H1 (cell line): Measurements from ENCODE around the gene MYBPC1. TPM values are rescaled to one million over a fixed set of nuclear protein-coding genes. Genes with fewer than 3 reads are reported as not detected.
A peak's percentile ranks its signal among the peaks of the same experiment; 100 is the strongest.

Experiments
- CTCF ChIA-PET: fragments of 300-600 bp; sonication (Branson Sonifier 250); formaldehyde crosslinking; loops from one replicate; lab custom pipeline; 2021; ENCODE audit not compliant: partially characterized antibody; lab: Charles Lee
- POLR2A ChIA-PET: fragments of 300-600 bp; sonication (Branson Sonifier 250); formaldehyde crosslinking; loops from one replicate; lab custom pipeline; 2021; ENCODE audit warnings: inconsistent platforms; ENCODE audit not compliant: partially characterized antibody; lab: Charles Lee
- DNase-seq, 2 experiments: peaks; one replicate each; pipeline versions ENCODE4 v3.0.0 to v3.0.0-alpha.2; 2010 to 2022; ENCODE audit warnings: low spot score in 2 of 2, low read depth in 1 of 2, mixed read lengths in 1 of 2
- FAIRE-seq: peaks from 2 replicates; lab custom pipeline; 2011; peaks lifted over from hg19 to GRCh38; lab: Jason Lieb, UNC
- H2AFZ ChIP-seq: 2 replicates; pipeline ENCODE4 v1.8.1; 2012; ENCODE audit warnings: low read length, inconsistent platforms
- H2AK5ac ChIP-seq: 2 replicates; pipeline ENCODE4 v1.6.1; 2013; ENCODE audit warnings: low read depth, low read length
- H2BK120ac ChIP-seq: replicated peaks from 2 replicates; pipeline ENCODE3; 2013; ENCODE audit warnings: low read depth, low read length, inconsistent platforms
- H2BK12ac ChIP-seq: 2 replicates; pipeline ENCODE4 v1.6.1; 2013; ENCODE audit warnings: low read depth, low read length
- H2BK15ac ChIP-seq: 2 replicates; pipeline ENCODE4 v1.6.1; 2013; ENCODE audit warnings: low read length
- H2BK20ac ChIP-seq: 2 replicates; pipeline ENCODE4 v1.6.1; 2013; ENCODE audit warnings: low read length
- H2BK5ac ChIP-seq: 2 replicates; pipeline ENCODE4 v1.6.1; 2013; ENCODE audit warnings: low read depth, low read length
- H3K14ac ChIP-seq: 2 replicates; pipeline ENCODE4 v1.6.1; 2013; ENCODE audit warnings: inconsistent platforms; ENCODE audit not compliant: insufficient read length
- H3K18ac ChIP-seq: 2 replicates; pipeline ENCODE4 v1.6.1; 2013; ENCODE audit warnings: low read length; ENCODE audit errors: extremely low read depth
- H3K23ac ChIP-seq: 2 replicates; pipeline ENCODE4 v1.6.1; 2013; ENCODE audit warnings: inconsistent platforms; ENCODE audit not compliant: insufficient read length
- H3K23me2 ChIP-seq: 2 replicates; pipeline ENCODE4 v1.6.1; 2013; ENCODE audit warnings: low read depth, low read length
- H3K27ac ChIP-seq: 2 replicates; pipeline ENCODE4 v1.6.1; 2011; ENCODE audit warnings: low read depth, low read length, inconsistent platforms
- H3K27me3 ChIP-seq, 4 experiments: replicated peaks in 1 of 4; 1 replicate in 1 of 4; 2 replicates in 3 of 4; pipeline versions ENCODE4 v1.6.1 to v1.8.1; 2011 to 2013; ENCODE audit warnings: low read length in 3 of 4, mild to moderate bottlenecking in 3 of 4, inconsistent platforms in 2 of 4, mixed read lengths in 2 of 4, moderate library complexity in 1 of 4; ENCODE audit not compliant: control insufficient read depth in 3 of 4, insufficient read depth in 3 of 4; ENCODE audit errors: extremely low read depth in 1 of 4
- H3K36me3 ChIP-seq, 4 experiments: 2 replicates each; pipeline versions ENCODE4 v1.6.1 to v1.8.1; 2011 to 2013; ENCODE audit warnings: mild to moderate bottlenecking in 4 of 4, low read length in 3 of 4, moderate library complexity in 2 of 4, control low read depth in 1 of 4, inconsistent platforms in 1 of 4; ENCODE audit not compliant: insufficient read depth in 4 of 4, control insufficient read depth in 2 of 4
- H3K4ac ChIP-seq: replicated peaks from 2 replicates; pipeline ENCODE3; 2013; ENCODE audit warnings: low read length, low read depth, mixed read lengths, inconsistent platforms; ENCODE audit not compliant: insufficient read length
- H3K4me1 ChIP-seq, 4 experiments: replicated peaks in 1 of 4; 1 replicate in 1 of 4; 2 replicates in 3 of 4; pipeline versions ENCODE4 v1.6.1 to v1.8.1; 2011 to 2013; ENCODE audit warnings: low read length in 3 of 4, inconsistent platforms in 2 of 4, mixed read lengths in 1 of 4; ENCODE audit not compliant: insufficient read depth in 4 of 4, control insufficient read depth in 3 of 4
- H3K4me2 ChIP-seq, 2 experiments: 2 replicates each; pipeline versions ENCODE4 v1.6.1 to v1.8.1; 2011 to 2013; ENCODE audit warnings: low read depth in 2 of 2, low read length in 2 of 2, control low read depth in 1 of 2, inconsistent platforms in 1 of 2, mild to moderate bottlenecking in 1 of 2; ENCODE audit not compliant: insufficient read depth in 1 of 2
- H3K4me3 ChIP-seq, 4 experiments: fragments of 200-600, 300-600 bp in 1 of 4; sonication (generic), shearing (Covaris generic), sonication (Bioruptor Twin) in 1 of 4; 2 replicates each; pipeline versions ENCODE4 v1.5.1 to v1.8.1; 2011 to 2016; ENCODE audit warnings: low read length in 4 of 4, low read depth in 3 of 4, control low read depth in 2 of 4, inconsistent platforms in 2 of 4, mild to moderate bottlenecking in 2 of 4, mixed read lengths in 1 of 4, moderate library complexity in 1 of 4; ENCODE audit not compliant: insufficient read depth in 2 of 4; ENCODE audit errors: extremely low read depth in 1 of 4
- H3K56ac ChIP-seq: replicated peaks from 2 replicates; pipeline ENCODE3; 2013; ENCODE audit warnings: low read depth, mild to moderate bottlenecking, mixed read lengths, low read length, inconsistent platforms; ENCODE audit not compliant: insufficient read length
- H3K79me1 ChIP-seq: 2 replicates; pipeline ENCODE4 v1.6.1; 2013; ENCODE audit warnings: low read depth, low read length, control low read depth
- H3K79me2 ChIP-seq, 2 experiments: 2 replicates each; pipeline versions ENCODE4 v1.6.1 to v1.8.1; 2012 to 2013; ENCODE audit warnings: low read length in 2 of 2, mild to moderate bottlenecking in 2 of 2, inconsistent platforms in 1 of 2; ENCODE audit not compliant: insufficient read depth in 2 of 2, control insufficient read depth in 1 of 2
- H3K9ac ChIP-seq, 4 experiments: replicated peaks in 1 of 4; 1 replicate in 1 of 4; 2 replicates in 3 of 4; pipeline versions ENCODE4 v1.6.1 to v1.8.1; 2011 to 2013; ENCODE audit warnings: low read depth in 3 of 4, low read length in 3 of 4, control low read depth in 2 of 4, mild to moderate bottlenecking in 2 of 4, moderate library complexity in 2 of 4, inconsistent platforms in 1 of 4; ENCODE audit errors: extremely low read depth in 1 of 4
- H3K9me3 ChIP-seq, 2 experiments: 2 replicates each; pipeline versions ENCODE4 v1.6.1 to v1.8.1; 2012 to 2013; ENCODE audit warnings: mild to moderate bottlenecking in 2 of 2, moderate library complexity in 2 of 2, control low read depth in 1 of 2, inconsistent platforms in 1 of 2, low read depth in 1 of 2, low read length in 1 of 2, mixed read lengths in 1 of 2; ENCODE audit not compliant: insufficient read depth in 2 of 2
- H4K20me1 ChIP-seq, 2 experiments: replicated peaks in 1 of 2; 2 replicates each; pipeline versions ENCODE3 to v1.8.1; 2011 to 2013; ENCODE audit warnings: inconsistent platforms in 2 of 2, low read length in 2 of 2, mild to moderate bottlenecking in 1 of 2; ENCODE audit not compliant: insufficient read depth in 2 of 2, control insufficient read depth in 1 of 2
- H4K5ac ChIP-seq: 2 replicates; pipeline ENCODE4 v1.6.1; 2013; ENCODE audit warnings: low read length, low read depth, mixed read lengths, inconsistent platforms; ENCODE audit not compliant: insufficient read length
- H4K8ac ChIP-seq: 2 replicates; pipeline ENCODE4 v1.8.0; 2013; ENCODE audit warnings: mild to moderate bottlenecking, moderate library complexity, low read length, inconsistent platforms; ENCODE audit not compliant: insufficient read depth; ENCODE audit errors: extremely low read depth
- H4K91ac ChIP-seq: replicated peaks from 2 replicates; pipeline ENCODE3; 2013; ENCODE audit warnings: low read length, mixed read lengths, inconsistent platforms; ENCODE audit not compliant: insufficient read length
- BRCA1 ChIP-seq: IDR thresholded peaks from 2 replicates; pipeline ENCODE4 v1.6.1; 2012; ENCODE audit warnings: low read depth, low read length, improper control_type of control experiment
- CBX5 ChIP-seq: fragments of 300-800, 300-1000 bp; sonication (generic); IDR thresholded peaks from 2 replicates; pipeline ENCODE4 v1.7.1; 2016; ENCODE audit warnings: antibody characterized with exemption, low read length, low read depth
- CHD2 ChIP-seq: IDR thresholded peaks from 2 replicates; pipeline ENCODE4 v1.6.1; 2012; ENCODE audit warnings: low read length, improper control_type of control experiment
- POU5F1 ChIP-seq: IDR thresholded peaks from 2 replicates; pipeline ENCODE4 v1.6.1; 2011; ENCODE audit warnings: low read depth, mild to moderate bottlenecking, low read length, moderate library complexity
- RBBP5 ChIP-seq: IDR thresholded peaks from 2 replicates; pipeline ENCODE4 v1.7.1; 2012; ENCODE audit warnings: low read depth, mild to moderate bottlenecking, inconsistent platforms, low read length, moderate library complexity, borderline replicate concordance
- SIN3A ChIP-seq, 2 experiments: IDR thresholded peaks in 1 of 2; conservative IDR thresholded peaks in 1 of 2; 2 replicates each; pipeline ENCODE4 v1.6.1; 2011 to 2012; ENCODE audit warnings: low read length in 2 of 2, improper control_type of control experiment in 1 of 2, low read depth in 1 of 2, mild to moderate bottlenecking in 1 of 2
- SIX5 ChIP-seq: IDR thresholded peaks from 2 replicates; pipeline ENCODE4 v1.6.1; 2011; ENCODE audit warnings: mild to moderate bottlenecking, low read depth, low read length
- TAF1 ChIP-seq: IDR thresholded peaks from 2 replicates; pipeline ENCODE4 v1.6.1; 2011; ENCODE audit warnings: mild to moderate bottlenecking, low read depth, low read length
- TBP ChIP-seq: IDR thresholded peaks from 2 replicates; pipeline ENCODE4 v1.6.1; 2011; ENCODE audit warnings: low read depth, low read length, improper control_type of control experiment
- YY1 ChIP-seq: IDR thresholded peaks from 2 replicates; pipeline ENCODE4 v1.6.1; 2011; ENCODE audit warnings: low read depth, mild to moderate bottlenecking, low read length
- WGBS, 2 experiments: shearing (Covaris generic) in 1 of 2; methylation state at CpG; one replicate each; pipeline versions ENCODE4 v1.1.6 to v1.1.7; 2013 to 2015; ENCODE audit warnings: low lambda C conversion rate in 2 of 2, mixed read lengths in 2 of 2, inconsistent platforms in 1 of 2, low coverage in 1 of 2, missing lambda C conversion rate in 1 of 2; ENCODE audit not compliant: insufficient replicate concordance in 2 of 2, insufficient coverage in 1 of 2, insufficient read length in 1 of 2; ENCODE audit errors: extremely low coverage in 1 of 2, missing lambda C conversion rate in 1 of 2; 5-methylcytosine and 5-hydroxymethylcytosine counted together
- polyA plus RNA-seq, 7 experiments: library from polyadenylated mRNA; depleted of rRNA in 3 of 7; stranded (reverse) in 5 of 7; unstranded in 2 of 7; fragments of >200 nt in 5 of 7; fragments of 200-250 nt in 2 of 7; gene quantifications; 1 replicate in 5 of 7; 2 replicates in 1 of 7; 4 replicates in 1 of 7; pipeline versions ENCODE4 v1.2.1 to v1.2.3, GENCODE V29; 2011 to 2013; ENCODE audit warnings: missing spikeins in 2 of 7, mixed read lengths in 2 of 7
- total RNA-seq: library from RNA; stranded (reverse); fragmentation: NEBNext Ultra II Directional; extraction: Animal tissue kit (Norgen Biotek cat#: 25700); gene quantifications from 2 replicates; pipeline ENCODE4 v1.2.1, GENCODE V29; 2021
- TF ChIP-seq, protein P1 (sequence below): IDR thresholded peaks from 2 replicates; pipeline ENCODE4 v1.6.1; 2012; ENCODE audit warnings: inconsistent platforms
- TF ChIP-seq, protein P2 (sequence below), 3 experiments: IDR thresholded peaks; 1 replicate in 2 of 3; 2 replicates in 1 of 3; pipeline versions ENCODE4 v1.5.1 to v1.6.1; 2011; ENCODE audit warnings: low read length in 3 of 3, mild to moderate bottlenecking in 3 of 3, inconsistent platforms in 2 of 3, low read depth in 1 of 3, moderate library complexity in 1 of 3; ENCODE audit not compliant: insufficient read depth in 1 of 3; ENCODE audit errors: control extremely low read depth in 1 of 3

The MYBPC1 gene
- total and polyA plus RNA-seq, 2 of the 8 experiments (the other 6 are each of a cell fraction or from before 2014, with no cell fraction given): not detected

- Histone ChIP-seq H2BK5ac (no peak overlapping the region), H2AK5ac (no peak overlapping the region), H3K36me3 (no peaks in the 10 kb centered on the region), H3K4me2 (peak overlapping the region in 1 of 2 experiments; percentile 61; a peak in 1 of 4 replicates), H2BK20ac (no peak overlapping the region; the same call in 1 of the 2 replicates), H3K23me2 (no peaks in the 10 kb centered on the region), H3K9me3 (no peaks in the 10 kb centered on the region), H3K56ac (no peak overlapping the region), H3K4ac (no peak overlapping the region), H2BK12ac (peak overlapping the region; percentile 77; the same call in 1 of the 2 replicates), H4K91ac (no peak overlapping the region), H3K23ac (no peak overlapping the region), H2AFZ (0 out of 2 replicates have a peak overlapping the region, but pooled peaks have one; percentile 22), H3K4me1 (peaks cover 2 to 12% (median 10%) of the 10 kb centered on the region in 4 experiments; a peak in 4 of 7 replicates), H3K18ac (no peak overlapping the region), H3K79me2 (no peaks in the 10 kb centered on the region), H2BK120ac (no peak overlapping the region), H4K20me1 (no peaks in the 10 kb centered on the region), H2BK15ac (no peak overlapping the region), H3K79me1 (no peaks in the 10 kb centered on the region), H3K4me3 (no peak overlapping the region), H4K8ac (no peak overlapping the region), H4K5ac (no peak overlapping the region), H3K27ac (no peak overlapping the region), H3K9ac (no peak overlapping the region), H3K27me3 (no peaks in the 10 kb centered on the region), H3K14ac (no peak overlapping the region)
- DNase-seq: no peak
- POLR2A ChIA-PET: no interaction called here
- CTCF ChIA-PET: no interaction called here
- WGBS, 2 experiments: 84% methylated on average over 4 of the region's 4 CpGs; no CpG with 5 or more reads in 1 of the 2 experiments
- no peak for FAIRE-seq
- no peak for TF ChIP-seq POU5F1
- TF ChIP-seq BRCA1: no peak
- no peak for TF ChIP-seq SIN3A (conservative IDR thresholded peaks at IDR 0.05 in 1 of 2, IDR thresholded peaks at IDR 0.05 in 1 of 2; ENCODE audit: low read depth in 1 of 2, low read length in 2 of 2)
- no peak for TF ChIP-seq TAF1
- TF ChIP-seq TBP: no peak
- TF ChIP-seq RBBP5: no peak
- TF ChIP-seq, protein P1, sequence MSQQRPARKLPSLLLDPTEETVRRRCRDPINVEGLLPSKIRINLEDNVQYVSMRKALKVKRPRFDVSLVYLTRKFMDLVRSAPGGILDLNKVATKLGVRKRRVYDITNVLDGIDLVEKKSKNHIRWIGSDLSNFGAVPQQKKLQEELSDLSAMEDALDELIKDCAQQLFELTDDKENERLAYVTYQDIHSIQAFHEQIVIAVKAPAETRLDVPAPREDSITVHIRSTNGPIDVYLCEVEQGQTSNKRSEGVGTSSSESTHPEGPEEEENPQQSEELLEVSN: no peak
- no peak for TF ChIP-seq SIX5
- no peak for TF ChIP-seq CBX5
- no peak for TF ChIP-seq YY1
- TF ChIP-seq, protein P2, sequence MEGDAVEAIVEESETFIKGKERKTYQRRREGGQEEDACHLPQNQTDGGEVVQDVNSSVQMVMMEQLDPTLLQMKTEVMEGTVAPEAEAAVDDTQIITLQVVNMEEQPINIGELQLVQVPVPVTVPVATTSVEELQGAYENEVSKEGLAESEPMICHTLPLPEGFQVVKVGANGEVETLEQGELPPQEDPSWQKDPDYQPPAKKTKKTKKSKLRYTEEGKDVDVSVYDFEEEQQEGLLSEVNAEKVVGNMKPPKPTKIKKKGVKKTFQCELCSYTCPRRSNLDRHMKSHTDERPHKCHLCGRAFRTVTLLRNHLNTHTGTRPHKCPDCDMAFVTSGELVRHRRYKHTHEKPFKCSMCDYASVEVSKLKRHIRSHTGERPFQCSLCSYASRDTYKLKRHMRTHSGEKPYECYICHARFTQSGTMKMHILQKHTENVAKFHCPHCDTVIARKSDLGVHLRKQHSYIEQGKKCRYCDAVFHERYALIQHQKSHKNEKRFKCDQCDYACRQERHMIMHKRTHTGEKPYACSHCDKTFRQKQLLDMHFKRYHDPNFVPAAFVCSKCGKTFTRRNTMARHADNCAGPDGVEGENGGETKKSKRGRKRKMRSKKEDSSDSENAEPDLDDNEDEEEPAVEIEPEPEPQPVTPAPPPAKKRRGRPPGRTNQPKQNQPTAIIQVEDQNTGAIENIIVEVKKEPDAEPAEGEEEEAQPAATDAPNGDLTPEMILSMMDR (IDR thresholded peaks at IDR 0.05; ENCODE audit: control extremely low read depth in 1 of 3, insufficient read depth in 1 of 3, low read depth in 1 of 3, low read length in 3 of 3): no peak
- no peak for TF ChIP-seq CHD2
Measured at GRCh38 chr12:101567918-101568317, 26.9 kb upstream of the MYBPC1 start.
